Brain microvascular endothelial cell (primary cell): ENCODE results near the gene CLCF1.

Experiments used
- DNase-seq: peaks from one replicate; pipeline ENCODE4 v3.0.0-alpha.2; 2020
- H3K27ac ChIP-seq: fragments of 250-450 bp; sonication (Bioruptor Pico); 2 replicates; pipeline ENCODE4 v1.5.1; 2020; ENCODE audit warnings: mild to moderate bottlenecking, moderate library complexity
- H3K27me3 ChIP-seq: fragments of 250-450 bp; sonication (Bioruptor Pico); replicated peaks from 2 replicates; pipeline ENCODE4 v1.5.1; 2020; ENCODE audit warnings: mild to moderate bottlenecking
- H3K36me3 ChIP-seq: fragments of 250-450 bp; sonication (Bioruptor Pico); replicated peaks from 2 replicates; pipeline ENCODE4 v1.5.1; 2020; ENCODE audit warnings: mild to moderate bottlenecking
- H3K4me3 ChIP-seq: 2 replicates; pipeline ENCODE4 v1.5.1; 2011; ENCODE audit warnings: low read depth, mild to moderate bottlenecking, control low read depth, low read length, moderate library complexity
- CTCF ChIP-seq: IDR thresholded peaks from 2 replicates; pipeline ENCODE4 v1.5.1; 2011; ENCODE audit warnings: low read depth, mild to moderate bottlenecking, moderate library complexity, low read length, control low read depth, inconsistent platforms; ENCODE audit errors: missing control alignments
- in situ Hi-C: cut with HindIII; loops from 2 replicates; pipeline ENCODE4 v1.10.0; 2017; ENCODE audit warnings: low sequenced_read_pairs, low pct_ligation_motif_present

CLCF1 gene

GRCh38 chr11:67372993-67373647 lies at the start of gene CLCF1:
CLCF1 (minus strand) TSS chr11:67373598; CDS start chr11:67373539, 59 bp downstream.
- in situ Hi-C loops = no loop called here
- no peak for TF ChIP-seq CTCF
- Histone ChIP-seq H3K27ac (peak within 1 kb of the TSS; percentile 93), H3K36me3 (no peaks in the 10 kb centered on the region), H3K27me3 (no peaks in the 10 kb centered on the region), H3K4me3 (peak within 1 kb of the TSS; percentile 63)
- peak; percentile 35 for DNase-seq

DNA sequence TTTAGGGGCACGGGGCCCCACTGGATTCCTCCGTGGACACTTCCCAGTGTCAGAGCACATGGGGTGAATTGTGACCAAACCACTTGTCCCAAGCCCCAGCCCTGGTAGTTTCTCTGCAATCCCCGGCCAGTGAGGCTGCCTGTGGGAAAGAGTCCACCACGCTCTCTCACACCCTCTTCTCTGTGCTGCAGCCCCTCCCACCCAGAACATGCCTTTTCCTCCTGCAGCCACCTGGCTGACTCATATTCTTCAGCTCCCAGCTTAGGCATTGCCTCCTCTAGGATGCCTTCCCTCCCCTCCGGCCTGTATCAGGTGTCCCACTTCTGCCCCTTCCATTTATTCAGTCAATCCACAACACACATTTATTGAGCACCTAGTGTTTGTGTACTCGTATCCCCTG lies 49.5 kb upstream of the CLCF1 start:
- in situ Hi-C loops = no loop called here
- Histone ChIP-seq H3K4me3 (no peak overlapping the region), H3K27ac (no peak overlapping the region), H3K36me3 (no peaks in the 10 kb centered on the region), H3K27me3 (no peaks in the 10 kb centered on the region)
- no peak for DNase-seq
- TF ChIP-seq CTCF = no peak

DNA sequence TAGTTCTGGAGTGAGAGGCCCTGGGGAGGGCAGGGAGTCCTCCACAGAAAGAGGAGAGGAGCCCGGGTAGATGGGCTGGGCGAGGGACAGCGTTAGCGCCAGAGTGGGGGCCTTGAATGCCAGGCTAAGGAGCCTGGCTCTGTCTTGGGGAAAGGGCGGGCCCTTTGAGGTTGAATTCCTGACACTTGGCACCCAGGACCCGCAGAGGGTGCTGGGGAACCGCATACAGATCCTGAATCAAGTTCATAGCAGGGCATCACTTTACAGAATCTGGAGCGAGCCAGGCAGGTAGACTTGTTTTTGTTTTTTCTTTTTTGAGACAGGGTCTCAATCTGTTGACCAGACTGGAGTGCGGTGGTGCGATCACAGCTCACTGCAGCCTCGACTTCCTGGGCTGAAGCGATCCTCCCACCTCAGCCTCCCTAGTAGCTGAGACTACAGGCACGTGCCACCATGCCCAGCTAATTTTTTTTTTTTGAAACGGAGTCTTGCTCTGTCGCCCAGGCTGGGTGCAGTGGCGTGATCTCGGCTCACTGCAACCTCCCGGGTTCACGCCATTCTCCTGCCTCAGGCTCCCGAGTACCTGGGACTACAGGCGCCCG lies 48.1 kb upstream of the CLCF1 start:
- Histone ChIP-seq H3K4me3 (peak overlapping the region; percentile 31), H3K27ac (no peak overlapping the region), H3K36me3 (no peaks in the 10 kb centered on the region), H3K27me3 (no peaks in the 10 kb centered on the region)
- in situ Hi-C loops = no loop called here
- no peak for DNase-seq
- TF ChIP-seq CTCF = no peak

DNA sequence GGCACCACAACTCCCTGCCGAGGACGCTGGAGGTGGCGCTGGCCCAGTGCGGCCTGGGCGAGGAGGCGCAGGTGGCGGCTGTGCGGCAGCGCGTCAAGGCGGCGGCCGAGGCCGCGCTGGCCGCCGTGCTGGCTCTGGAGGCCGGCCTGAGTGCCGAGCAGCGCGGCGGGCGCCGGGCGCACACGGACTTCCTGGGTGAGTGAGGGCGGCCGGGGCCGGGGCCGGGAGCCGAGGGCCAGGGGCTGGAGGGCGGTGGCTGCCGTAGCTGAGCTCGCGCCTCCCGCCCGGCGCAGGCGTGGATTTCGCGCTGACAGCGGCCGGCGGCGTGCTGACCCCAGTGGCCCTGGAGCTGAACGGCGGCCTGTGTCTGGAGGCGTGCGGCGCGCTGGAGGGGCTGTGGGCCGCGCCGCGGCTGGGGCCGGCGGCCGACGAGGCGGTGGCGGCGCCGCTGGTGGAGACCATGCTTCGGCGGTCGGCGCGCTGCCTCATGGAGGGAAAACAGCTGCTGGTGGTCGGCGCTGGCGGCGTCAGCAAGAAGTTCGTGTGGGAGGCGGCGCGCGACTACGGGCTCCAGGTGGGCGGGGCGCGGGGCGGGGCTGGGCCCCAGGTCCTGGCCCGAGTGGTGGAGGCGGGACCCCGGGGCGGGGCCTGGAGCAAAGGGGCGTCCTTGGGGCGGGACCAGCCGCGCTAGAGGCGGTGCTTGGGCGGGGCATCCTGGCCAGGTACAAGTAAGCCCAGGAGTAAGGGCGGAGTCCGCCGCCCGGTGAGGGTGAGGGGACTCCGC lies 47.4 kb upstream of the CLCF1 start:
- in situ Hi-C loops = no loop called here
- TF ChIP-seq CTCF = no peak
- H3K36me3 ChIP-seq = no peaks in the 10 kb centered on the region

DNA sequence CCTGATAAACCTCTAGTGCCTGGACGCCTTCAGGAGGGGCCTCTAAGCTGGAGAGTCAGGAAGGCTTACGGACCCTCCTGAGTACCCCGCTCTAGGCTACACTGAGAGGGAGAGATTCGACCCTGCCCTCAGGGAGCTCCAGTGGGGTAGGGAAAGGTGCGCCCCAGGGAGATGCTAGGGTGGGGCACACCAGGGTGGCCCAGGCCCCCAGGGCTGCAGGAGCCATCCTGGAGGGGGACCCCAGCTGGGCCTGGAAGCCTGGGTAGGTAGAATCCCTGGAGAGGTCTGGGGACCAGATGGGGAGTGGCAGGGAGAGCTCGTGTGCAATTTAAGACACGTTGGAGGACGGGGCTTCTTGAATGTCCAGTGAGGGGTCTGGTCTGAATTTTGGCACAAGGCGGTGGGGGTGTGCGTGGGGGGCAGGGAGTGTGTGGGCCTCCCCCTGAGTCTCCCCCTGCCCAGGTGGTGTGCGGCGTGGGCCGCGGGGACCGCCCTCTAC lies 46.8 kb upstream of the CLCF1 start:
- in situ Hi-C loops = no loop called here
- Histone ChIP-seq H3K27ac (peak overlapping the region; percentile 49), H3K4me3 (peak overlapping the region; percentile 47), H3K36me3 (no peaks in the 10 kb centered on the region), H3K27me3 (peaks cover under 1% of the 10 kb centered on the region)
- no peak for TF ChIP-seq CTCF
- no peak for DNase-seq

More for the DNA sequence above, 47.4 kb upstream of the CLCF1 start:
- DNase-seq = peak; percentile 88
- no peaks in the 10 kb centered on the region for H3K27me3 ChIP-seq
- H3K4me3 ChIP-seq = peak overlapping the region; percentile 47
- peak overlapping the region; percentile 49 for H3K27ac ChIP-seq
